Activated gamma-delta T cell treated with anti-CD3 and anti-CD28 coated beads, Interleukin-2, amount 50 U/mL, for 16 hours (primary cell): ENCODE results near the gene RELN.

ENCODE experiments used
- DNase-seq: peaks from one replicate; pipeline ENCODE4 v3.0.0-alpha.2; 2020; ENCODE audit warnings: low read depth

Gene RELN

DNA sequence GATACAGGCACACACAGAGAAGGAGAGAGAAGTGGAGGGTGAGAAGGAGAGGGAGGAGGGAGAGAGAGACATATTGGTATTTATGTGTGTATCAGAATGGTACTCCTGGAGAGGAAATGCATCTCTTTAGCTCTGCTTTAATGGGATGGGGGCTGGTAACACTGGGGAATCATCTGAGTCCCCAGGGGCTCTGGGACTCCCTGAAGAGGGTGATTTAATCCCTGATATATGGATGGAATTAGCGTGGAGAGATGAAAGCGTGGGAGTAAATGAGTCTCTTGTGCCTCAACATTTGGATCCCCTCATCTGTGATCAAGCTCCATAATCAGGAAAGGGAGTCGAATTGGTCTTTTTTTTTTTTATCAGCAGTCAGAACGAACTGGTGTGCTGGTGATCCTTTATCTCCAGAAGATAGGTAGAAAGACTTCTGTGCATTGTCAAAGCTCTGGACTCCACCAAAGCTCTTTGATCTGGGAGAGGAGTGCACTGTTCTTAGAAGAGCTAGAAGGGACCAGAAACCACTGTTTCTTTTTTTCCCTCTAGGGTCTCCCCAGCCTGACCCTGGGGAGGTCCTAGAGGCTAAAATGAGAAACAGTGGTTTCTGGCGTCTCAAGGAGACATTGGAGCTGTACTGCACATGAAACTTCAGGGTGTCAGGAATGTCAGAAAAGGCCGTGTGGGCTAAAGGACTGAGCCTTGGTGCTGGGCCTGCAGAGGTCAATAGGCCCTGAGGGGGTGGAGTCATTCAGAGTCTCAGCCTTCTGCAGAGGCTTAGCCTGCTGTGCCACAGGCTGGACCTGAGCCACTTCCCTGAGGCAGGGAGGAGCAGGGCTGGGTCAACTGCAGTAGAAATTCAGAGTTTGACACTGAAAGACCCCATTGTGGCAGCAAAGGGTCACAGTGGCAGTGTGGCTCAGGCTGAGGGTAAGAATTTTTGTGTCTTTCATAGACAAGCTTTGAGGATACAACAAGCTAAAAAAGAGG is 309.0 kb downstream of the RELN start:
- no peak for DNase-seq

GRCh38 chr7:103679151-103680132 is 310.0 kb downstream of the RELN start:
- no peak for DNase-seq

DNA sequence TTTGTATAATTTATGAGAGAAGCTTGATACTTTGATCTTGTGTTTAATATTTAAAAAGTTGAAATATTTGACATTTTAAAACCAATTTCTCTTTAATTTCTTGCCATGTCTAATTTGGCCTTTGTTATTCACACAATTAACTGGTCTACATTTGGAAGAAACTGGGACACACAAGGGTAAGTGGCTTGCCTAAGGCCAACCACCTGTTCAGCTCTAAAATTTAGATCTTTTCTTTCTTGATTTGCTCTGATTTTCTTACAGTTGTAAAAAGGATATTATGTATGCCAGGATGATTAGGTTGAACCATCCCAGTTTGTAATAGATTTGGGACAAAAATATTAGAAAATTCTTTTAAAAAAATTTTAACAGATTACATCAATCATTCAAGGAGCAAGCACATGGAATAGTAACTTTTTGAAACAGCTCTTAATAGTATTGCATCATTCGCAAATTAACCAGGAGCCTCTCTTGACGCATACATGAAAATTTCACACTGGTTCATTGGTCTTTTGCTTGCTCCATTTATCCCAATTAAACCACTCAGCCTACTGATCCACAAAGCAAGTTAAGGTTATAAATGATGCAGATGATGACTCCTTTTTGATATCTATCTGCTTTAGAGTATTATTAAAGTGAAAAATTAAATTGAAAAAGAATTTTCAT is 321.0 kb downstream of the RELN start:
- no peak for DNase-seq

DNA sequence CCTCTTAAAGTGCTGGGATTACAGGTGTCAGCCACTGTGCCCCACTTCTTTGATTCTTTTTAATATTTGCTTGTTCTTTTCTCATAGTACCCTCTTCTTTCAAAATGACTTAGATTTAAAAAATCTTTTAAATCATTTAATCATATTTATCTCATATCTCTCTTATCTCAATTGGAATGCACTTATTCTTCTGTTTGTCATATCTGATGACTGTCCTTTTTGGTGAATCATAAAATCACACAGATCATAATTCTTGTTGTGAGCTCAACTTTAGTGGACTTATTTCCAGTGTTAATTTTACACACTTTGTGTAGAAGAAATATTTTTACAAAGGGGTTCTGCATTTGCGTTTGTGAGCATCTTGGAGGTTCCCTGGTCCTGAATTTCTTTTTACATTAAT is 323.1 kb downstream of the RELN start:
- DNase-seq, result no peak

DNA sequence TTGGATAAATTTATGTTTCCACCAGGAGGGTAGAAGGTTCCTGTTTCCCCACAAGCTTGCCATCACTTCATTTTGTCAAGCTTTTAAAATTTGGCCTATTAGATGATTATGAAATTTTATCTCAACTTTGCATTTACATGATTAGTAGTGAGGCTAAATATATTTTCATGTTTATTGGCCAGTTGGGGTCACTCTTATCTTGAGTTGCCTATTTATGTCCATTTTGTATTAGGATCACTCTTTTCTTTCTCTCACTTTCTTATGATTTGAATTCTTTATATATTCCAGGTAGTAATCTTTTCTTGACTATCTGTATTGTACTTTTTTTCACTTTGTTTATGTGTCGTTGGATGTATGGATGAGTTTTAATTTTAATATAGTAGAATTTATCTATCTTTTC is 324.9 kb downstream of the RELN start:
- DNase-seq, result no peak

GRCh38 chr7:103660455-103661371 is 328.7 kb downstream of the RELN start:
- no peak for DNase-seq

DNA sequence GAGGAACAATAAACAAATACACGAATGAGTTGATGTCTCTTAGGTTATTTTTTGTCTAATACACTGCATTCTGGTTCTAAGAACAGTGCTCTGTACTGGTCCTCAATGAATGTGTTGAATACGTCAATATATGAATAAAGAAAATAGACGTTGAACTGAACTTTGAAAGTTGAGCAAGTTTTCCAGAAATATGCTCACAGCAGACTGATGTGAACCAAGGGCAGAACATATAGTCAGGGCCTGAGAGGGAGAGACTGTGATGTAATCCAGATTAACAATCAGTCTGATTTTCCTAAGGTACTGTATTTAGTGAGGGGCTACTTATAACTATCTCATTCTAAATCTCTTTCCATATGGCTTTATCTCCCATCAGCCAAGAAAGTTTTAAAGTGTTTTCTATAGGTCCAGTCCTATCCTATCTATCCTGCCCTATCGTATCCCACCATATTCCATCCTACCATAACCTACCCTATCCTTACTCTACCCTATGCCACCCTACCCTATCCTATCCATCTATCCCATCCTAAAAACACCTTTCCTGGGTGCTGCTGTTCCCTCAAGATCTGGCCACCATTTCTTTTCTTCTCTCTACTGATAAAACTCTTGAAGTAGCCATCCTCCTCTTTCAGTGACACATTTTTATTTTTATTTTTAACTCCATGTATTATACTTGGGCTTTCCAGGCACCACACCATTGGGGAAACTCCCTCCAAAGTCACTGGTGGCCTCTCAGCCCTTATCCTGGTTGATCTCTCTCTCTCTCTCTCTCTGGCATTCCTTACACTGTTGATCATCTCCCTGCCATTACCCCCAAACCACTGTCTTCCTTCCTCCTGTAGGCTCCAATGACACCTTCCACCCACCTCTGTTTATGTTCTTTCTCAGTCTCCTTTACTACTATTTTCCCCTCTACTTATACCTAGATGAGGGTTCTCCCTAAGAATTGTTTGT is 331.1 kb downstream of the RELN start:
- no peak for DNase-seq

- no peak for DNase-seq
Measured at GRCh38 chr7:103657474-103657894, 332.0 kb downstream of the RELN start.

GRCh38 chr7:103656221-103656620 is 333.2 kb downstream of the RELN start:
- DNase-seq, result no peak

DNA sequence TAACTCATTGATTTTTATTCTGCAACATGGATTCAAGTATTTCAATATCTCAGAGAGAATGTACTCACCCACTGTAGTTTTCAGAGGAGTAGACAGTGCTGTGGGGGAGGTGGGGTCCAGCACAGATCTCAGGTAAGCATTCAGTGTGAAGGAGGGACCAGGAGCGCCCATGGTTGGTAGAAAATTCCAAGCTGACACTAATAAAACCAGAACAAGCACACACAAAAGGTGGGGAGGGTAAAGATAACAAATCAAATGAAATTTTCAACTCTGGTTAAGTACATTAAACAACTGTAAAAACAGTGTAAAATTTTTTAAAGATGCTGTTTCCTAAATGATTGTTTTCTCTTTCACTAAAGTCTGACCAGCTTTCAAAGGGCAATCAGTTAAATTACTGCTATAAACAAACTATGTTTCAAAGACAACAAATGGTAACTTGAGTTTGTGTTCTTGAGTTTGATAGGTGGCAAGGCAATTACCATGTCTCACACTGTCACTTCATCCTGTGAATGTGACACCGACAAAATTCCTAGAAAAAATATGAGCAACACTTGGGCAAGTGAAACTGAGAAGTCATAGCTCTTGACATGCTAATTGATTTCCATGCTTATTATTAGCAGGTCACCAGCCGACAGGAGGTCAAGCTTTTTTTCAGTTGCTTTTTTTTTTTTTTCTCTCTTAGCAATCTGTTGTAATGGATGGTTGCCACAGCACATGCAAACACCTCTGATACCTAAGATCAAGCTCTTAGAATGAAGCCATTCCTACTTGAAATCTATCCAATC is 337.7 kb downstream of the RELN start:
- no peak for DNase-seq

DNA sequence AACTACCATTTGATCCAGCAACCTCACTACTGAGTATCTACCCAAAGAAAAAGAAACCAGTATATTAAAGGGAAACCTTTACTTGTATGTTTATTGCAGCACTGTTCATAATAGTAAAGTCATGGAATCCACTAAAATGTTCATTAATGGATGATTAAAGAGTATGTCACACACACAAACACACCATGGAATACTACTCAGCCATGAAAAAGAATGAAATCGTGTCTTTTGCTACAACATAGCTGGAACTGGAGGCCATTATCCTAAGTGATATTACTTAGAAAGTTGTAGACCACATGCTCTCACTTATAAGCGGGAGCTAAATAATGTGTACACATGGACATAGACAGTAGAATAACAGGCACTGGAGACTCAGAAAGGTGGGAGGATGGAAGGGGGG is 340.4 kb downstream of the RELN start:
- no peak for DNase-seq

- DNase-seq, result no peak
Measured at GRCh38 chr7:103648135-103648534, 341.3 kb downstream of the RELN start.

- DNase-seq, result no peak
Measured at GRCh38 chr7:103644319-103644718, 345.1 kb downstream of the RELN start.

DNA sequence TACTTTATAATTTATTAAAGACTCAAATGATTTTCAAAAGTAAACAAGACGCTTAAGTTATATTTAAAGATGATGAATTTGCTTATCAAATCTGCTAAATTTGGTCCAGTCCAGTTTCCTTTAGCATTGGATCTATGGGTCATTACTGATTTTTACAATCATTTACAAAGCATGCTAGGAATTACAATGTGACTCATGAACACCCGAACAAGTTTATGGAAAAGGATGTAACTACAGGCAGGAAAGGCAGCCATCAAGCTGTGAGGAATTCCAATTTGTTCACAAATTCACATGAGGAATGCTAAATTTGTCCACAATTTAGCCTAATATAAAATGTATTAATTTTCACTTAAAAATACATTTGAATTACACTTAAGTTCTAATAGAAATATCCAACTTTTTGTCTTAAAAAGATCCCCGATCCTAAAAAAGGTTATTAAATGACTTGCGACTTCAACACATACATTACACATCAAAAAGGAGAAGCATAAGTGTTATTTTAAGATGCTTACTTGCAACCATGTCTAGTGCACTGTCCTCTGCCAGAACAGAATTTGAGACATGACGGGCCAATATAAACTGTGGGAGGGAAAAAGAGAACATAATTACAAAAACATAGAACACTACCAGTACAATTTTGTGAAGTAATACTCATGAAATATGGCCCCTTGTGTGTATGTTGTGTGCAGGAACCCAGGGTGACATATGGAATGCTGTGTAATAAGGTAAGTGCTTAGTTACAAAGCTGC is 349.3 kb downstream of the RELN start:
- no peak for DNase-seq

GRCh38 chr7:103637726-103638125 is 351.7 kb downstream of the RELN start:
- no peak for DNase-seq

- DNase-seq, result no peak
Measured at GRCh38 chr7:103637094-103637493, 352.4 kb downstream of the RELN start.

DNA sequence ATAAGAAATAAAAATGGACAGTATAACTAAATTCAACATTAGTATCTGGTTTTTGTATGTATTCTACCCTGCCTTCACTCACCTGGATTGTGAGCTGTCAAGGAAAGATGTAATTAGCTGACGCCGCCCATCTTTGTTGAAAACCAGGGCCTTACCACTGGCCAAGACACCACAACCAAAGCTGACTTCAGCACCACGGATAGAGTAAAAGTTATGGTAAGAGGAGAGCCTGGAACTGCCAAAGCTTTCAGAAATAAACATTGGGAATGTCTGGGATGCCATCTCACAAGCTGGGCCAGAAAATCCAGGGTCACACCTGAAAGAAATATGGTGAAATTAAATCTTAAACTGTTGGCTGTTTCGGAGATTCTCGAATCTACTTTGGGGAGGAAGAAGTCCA is 353.3 kb downstream of the RELN start:
- DNase-seq, result no peak

GRCh38 chr7:103632972-103633371 is 356.5 kb downstream of the RELN start:
- no peak for DNase-seq
